Peyer's patch (tissue), 4 donors: Measurements from ENCODE around the gene GFRA4.

Experiments used
- CTCF ChIP-seq, 6 experiments: fragments of 450-650 bp in 4 of 6; fragments of 200-600 bp in 2 of 6; sonication (generic) in 1 of 6; IDR thresholded peaks; one replicate each; pipeline ENCODE4 v1.5.1; 2017 to 2019; ENCODE audit warnings: antibody characterized with exemption in 6 of 6, mild to moderate bottlenecking in 3 of 6, moderate library complexity in 1 of 6
- POLR2A ChIP-seq, 2 donors: fragments of 450-650 bp; IDR thresholded peaks; one replicate each; pipeline ENCODE4 v1.5.1; 2017; ENCODE audit warnings: antibody characterized with exemption in 2 of 2, mild to moderate bottlenecking in 2 of 2, moderate library complexity in 2 of 2

GRCh38 chr20:3635346-3635745 is 27.9 kb downstream of the GFRA4 start:
- TF ChIP-seq CTCF (IDR thresholded peaks at IDR 0.05) (no peak), POLR2A (IDR thresholded peaks at IDR 0.05) (no peak)
